Gastroesophageal sphincter (tissue), 4 donors: Measurements from ENCODE around the gene SELENOO. TPM values are rescaled to one million over a fixed set of nuclear protein-coding genes. Genes with fewer than 3 reads are reported as not detected.

Experiments used
- ATAC-seq: fragments of 150-250 bp; one replicate; pipeline ENCODE4 v1.9.1; 2016; ENCODE audit warnings: mild to moderate bottlenecking, moderate library complexity
- H3K27ac ChIP-seq, 4 donors: fragments of 200-600 bp; sonication (generic) in 3 of 4; 1 replicate in 3 of 4; 2 replicates in 1 of 4; pipeline ENCODE4 v1.5.1; 2016 to 2019
- H3K27me3 ChIP-seq: fragments of 200-600 bp; sonication (generic); one replicate; pipeline ENCODE4 v1.5.1; 2019
- H3K36me3 ChIP-seq, 2 donors: fragments of 200-600 bp; sonication (generic); one replicate each; pipeline ENCODE4 v1.5.1; 2019; ENCODE audit warnings: control low read depth in 1 of 2
- H3K4me1 ChIP-seq, 3 donors: fragments of 200-600 bp; sonication (generic); 1 replicate in 2 of 3; 2 replicates in 1 of 3; pipeline ENCODE4 v1.5.1; 2016 to 2019; ENCODE audit warnings: control low read depth in 2 of 3
- H3K4me3 ChIP-seq, 2 donors: fragments of 200-600 bp; sonication (generic); one replicate each; pipeline ENCODE4 v1.5.1; 2019; ENCODE audit warnings: mild to moderate bottlenecking in 1 of 2, moderate library complexity in 1 of 2
- H3K9me3 ChIP-seq, 3 donors: fragments of 200-600 bp; sonication (generic); one replicate each; pipeline ENCODE4 v1.5.1; 2017 to 2019; ENCODE audit warnings: control low read depth in 2 of 3
- CTCF ChIP-seq, 4 experiments: fragments of 200-600 bp in 2 of 4; fragments of 450-650 bp in 2 of 4; sonication (generic) in 1 of 4; IDR thresholded peaks; one replicate each; pipeline ENCODE4 v1.5.1; 2017 to 2019; ENCODE audit warnings: antibody characterized with exemption in 4 of 4, mild to moderate bottlenecking in 2 of 4, moderate library complexity in 2 of 4
- EP300 ChIP-seq: sonication (generic); formaldehyde crosslinking; IDR thresholded peaks from one replicate; pipeline ENCODE4 v1.6.1; 2017; ENCODE audit warnings: antibody characterized with exemption, mild to moderate bottlenecking
- POLR2A ChIP-seq, 2 donors: fragments of 450-650 bp; IDR thresholded peaks; one replicate each; pipeline ENCODE4 v1.6.1; 2017; ENCODE audit warnings: antibody characterized with exemption in 2 of 2, mild to moderate bottlenecking in 2 of 2, moderate library complexity in 1 of 2
- POLR2AphosphoS5 ChIP-seq: sonication (generic); formaldehyde crosslinking; IDR thresholded peaks from one replicate; pipeline ENCODE4 v1.6.1; 2017; ENCODE audit warnings: antibody characterized with exemption
- WGBS, 2 donors: methylation state at CpG; one replicate each; pipeline ENCODE4 v1.1.5; 2018; ENCODE audit warnings: low coverage in 1 of 2; 5-methylcytosine and 5-hydroxymethylcytosine counted together
- total RNA-seq, 4 donors: library from RNA; depleted of rRNA; stranded (reverse); fragments of >200 nt; gene quantifications; one replicate each; pipeline ENCODE4 v1.1.0, GENCODE V29; 2016

Gene SELENOO
- total RNA-seq, 4 donors from 2014 or later = 19.9 to 42.6 (median 27.3) TPM

GRCh38 chr22:50206599-50206998, 5.8 kb downstream of the SELENOO start:
- peaks cover 0 to 70% (median 8%) of the 10 kb centered on the region in 3 donors for H3K4me1 ChIP-seq
- TF ChIP-seq CTCF (IDR thresholded peaks at IDR 0.05) = peak in 3 of 4 experiments; percentile 17 to 48 (median 36)
- TF ChIP-seq POLR2AphosphoS5 = no peak
- H3K4me3 ChIP-seq = no peak overlapping the region
- H3K9me3 ChIP-seq = no peaks in the 10 kb centered on the region
- no peak overlapping the region for H3K27ac ChIP-seq
- no peaks in the 10 kb centered on the region for H3K27me3 ChIP-seq
- ATAC-seq = peak; percentile 57
- no CpG with 5 or more reads among the region's 10 CpGs for WGBS, 2 donors
- H3K36me3 ChIP-seq = peaks cover 0 to 76% of the 10 kb centered on the region in 2 donors

GRCh38 chr22:50207383-50208140, 6.8 kb downstream of the SELENOO start:
- Histone ChIP-seq H3K4me1 (peaks cover 0 to 60% (median 1%) of the 10 kb centered on the region in 3 donors), H3K4me3 (no peak overlapping the region), H3K27ac (peak overlapping the region in 1 of 4 donors; percentile 17), H3K9me3 (no peaks in the 10 kb centered on the region), H3K27me3 (no peaks in the 10 kb centered on the region), H3K36me3 (peaks cover 0 to 85% of the 10 kb centered on the region in 2 donors)
- ATAC-seq = no peak
- no peak for TF ChIP-seq POLR2AphosphoS5
- 77 to 91% methylated on average over 4 to 6 of the region's 23 CpGs for WGBS, 2 donors

- Histone ChIP-seq H3K4me1 (peaks cover 0 to 54% (median 0%) of the 10 kb centered on the region in 3 donors), H3K36me3 (peaks cover 0 to 93% of the 10 kb centered on the region in 2 donors), H3K4me3 (no peak overlapping the region), H3K27me3 (no peaks in the 10 kb centered on the region), H3K27ac (no peak overlapping the region), H3K9me3 (no peaks in the 10 kb centered on the region)
- TF ChIP-seq EP300 (no peak), POLR2A (IDR thresholded peaks at IDR 0.05) (no peak), CTCF (IDR thresholded peaks at IDR 0.05) (no peak), POLR2AphosphoS5 (no peak)
- ATAC-seq = no peak
- 79 to 86% methylated on average over 4 to 5 of the region's 22 CpGs for WGBS, 2 donors
Observed at GRCh38 chr22:50208430-50208938, 7.7 kb downstream of the SELENOO start.

- WGBS, 2 donors = no CpG with 5 or more reads among the region's 31 CpGs
Observed at GRCh38 chr22:50208939-50209892, 8.4 kb downstream of the SELENOO start.

GRCh38 chr22:50209893-50210292, 9.1 kb downstream of the SELENOO start:
- H3K36me3 ChIP-seq = peaks cover 0 to 100% of the 10 kb centered on the region in 2 donors
- H3K27ac ChIP-seq = no peak overlapping the region
- TF ChIP-seq POLR2AphosphoS5 (no peak), EP300 (no peak), CTCF (IDR thresholded peaks at IDR 0.05) (peak in 3 of 4 experiments; percentile 73 to 87 (median 82))
- WGBS, 2 donors = 0% methylated on average over 4 of the region's 20 CpGs; no CpG with 5 or more reads in 1 of the 2 donors
- H3K4me3 ChIP-seq = no peak overlapping the region
- H3K9me3 ChIP-seq = no peaks in the 10 kb centered on the region
- peaks cover 0 to 44% (median 0%) of the 10 kb centered on the region in 3 donors for H3K4me1 ChIP-seq
- ATAC-seq = peak; percentile 50
- no peaks in the 10 kb centered on the region for H3K27me3 ChIP-seq

More at GRCh38 chr22:50208939-50209892, 8.4 kb downstream of the SELENOO start:
- Histone ChIP-seq H3K4me3 (no peak overlapping the region), H3K36me3 (peaks cover 0 to 98% of the 10 kb centered on the region in 2 donors), H3K4me1 (peaks cover 0 to 50% (median 0%) of the 10 kb centered on the region in 3 donors), H3K9me3 (no peaks in the 10 kb centered on the region), H3K27me3 (no peaks in the 10 kb centered on the region), H3K27ac (no peak overlapping the region)
- no peak for TF ChIP-seq POLR2AphosphoS5
- ATAC-seq = peak; percentile 20
